Left lung (tissue), 10 donors: ENCODE data around the gene RAPGEF5. TPM values are rescaled to one million over a fixed set of nuclear protein-coding genes. Genes with fewer than 3 reads are reported as not detected.

ENCODE experiments used
- ATAC-seq: fragments of 200-7000 bp; cut with Tn5 transposase; one replicate; pipeline ENCODE4 v1.9.1; 2020; ENCODE audit warnings: moderate library complexity
- DNase-seq, 4 donors: peaks; one replicate each; pipeline ENCODE4 v3.0.0-alpha.2; 2013 to 2020
- H3K27ac ChIP-seq, 2 donors: fragments of 200-600 bp; sonication (generic) in 1 of 2; one replicate each; pipeline versions ENCODE4 v1.5.0 to v1.8.0; 2020 to 2021
- H3K27me3 ChIP-seq, 2 donors: fragments of 200-600 bp; sonication (generic) in 1 of 2; one replicate each; pipeline versions ENCODE4 v1.5.0 to v1.8.0; 2020 to 2021
- H3K36me3 ChIP-seq, 2 donors: fragments of 200-600 bp; sonication (generic) in 1 of 2; one replicate each; pipeline versions ENCODE4 v1.5.0 to v1.8.0; 2020 to 2021
- H3K4me1 ChIP-seq, 2 donors: fragments of 200-600 bp; one replicate each; pipeline ENCODE4 v1.8.0; 2021
- H3K4me3 ChIP-seq, 2 donors: fragments of 200-600 bp; sonication (generic) in 1 of 2; one replicate each; pipeline versions ENCODE4 v1.5.0 to v1.8.0; 2020 to 2021; ENCODE audit warnings: mild to moderate bottlenecking in 1 of 2
- H3K9me3 ChIP-seq, 2 donors: fragments of 200-600 bp; sonication (generic) in 1 of 2; one replicate each; pipeline versions ENCODE4 v1.5.0 to v1.8.0; 2020 to 2021
- intact Hi-C, 2 donors: fragments of 100-400 bp; cut with DNase I; formaldehyde crosslinking; loops; one replicate each; pipeline versions ENCODE4 v1.11.2 to v1.14.2; 2022
- polyA plus RNA-seq, 6 donors: library from polyadenylated mRNA; unstranded; fragments of 120-200 nt; gene quantifications; one replicate each; pipeline ENCODE4 v1.2.1, GENCODE V29; 2013; ENCODE audit not compliant: insufficient read length in 6 of 6
- total RNA-seq, 2 donors: library from RNA; stranded (reverse); fragmentation: NEBNext Ultra II Directional; extraction: Animal tissue kit (Norgen Biotek cat#: 25700); gene quantifications; one replicate each; pipeline ENCODE4 v1.2.1, GENCODE V29; 2021
- TF ChIP-seq, protein P1 (sequence below), 2 donors: fragments of 200-600 bp; sonication (generic) in 1 of 2; IDR thresholded peaks; one replicate each; pipeline versions ENCODE4 v1.5.0 to v1.8.0; 2021; ENCODE audit warnings: antibody characterized with exemption in 2 of 2
- donor health status: DM: no; HTN: yes; CAD: no.
- donor health status: DM: no; HTN: no; CAD: no.

RAPGEF5 gene
- total and polyA plus RNA-seq, 8 donors = 44.2 to 98.7 (median 81.7) TPM

- H3K36me3 ChIP-seq = no peaks in the 10 kb centered on the region
- DNase-seq = no peak
- H3K4me3 ChIP-seq = peak overlapping the region in 1 of 2 donors; percentile 35
- TF ChIP-seq, protein P1, sequence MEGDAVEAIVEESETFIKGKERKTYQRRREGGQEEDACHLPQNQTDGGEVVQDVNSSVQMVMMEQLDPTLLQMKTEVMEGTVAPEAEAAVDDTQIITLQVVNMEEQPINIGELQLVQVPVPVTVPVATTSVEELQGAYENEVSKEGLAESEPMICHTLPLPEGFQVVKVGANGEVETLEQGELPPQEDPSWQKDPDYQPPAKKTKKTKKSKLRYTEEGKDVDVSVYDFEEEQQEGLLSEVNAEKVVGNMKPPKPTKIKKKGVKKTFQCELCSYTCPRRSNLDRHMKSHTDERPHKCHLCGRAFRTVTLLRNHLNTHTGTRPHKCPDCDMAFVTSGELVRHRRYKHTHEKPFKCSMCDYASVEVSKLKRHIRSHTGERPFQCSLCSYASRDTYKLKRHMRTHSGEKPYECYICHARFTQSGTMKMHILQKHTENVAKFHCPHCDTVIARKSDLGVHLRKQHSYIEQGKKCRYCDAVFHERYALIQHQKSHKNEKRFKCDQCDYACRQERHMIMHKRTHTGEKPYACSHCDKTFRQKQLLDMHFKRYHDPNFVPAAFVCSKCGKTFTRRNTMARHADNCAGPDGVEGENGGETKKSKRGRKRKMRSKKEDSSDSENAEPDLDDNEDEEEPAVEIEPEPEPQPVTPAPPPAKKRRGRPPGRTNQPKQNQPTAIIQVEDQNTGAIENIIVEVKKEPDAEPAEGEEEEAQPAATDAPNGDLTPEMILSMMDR (IDR thresholded peaks at IDR 0.05) = no peak
- peak overlapping the region; percentile 74 to 80 for H3K27ac ChIP-seq
- no peaks in the 10 kb centered on the region for H3K27me3 ChIP-seq
- peaks cover 3 to 12% of the 10 kb centered on the region in 2 donors for H3K4me1 ChIP-seq
- intact Hi-C loops = no loop called here
- no peak for ATAC-seq
- H3K9me3 ChIP-seq = no peaks in the 10 kb centered on the region
These were observed 140.0 kb downstream of the RAPGEF5 start for GRCh38 chr7:22216832-22217475.

- ATAC-seq (no peak), DNase-seq (no peak)
- TF ChIP-seq, protein P1 (IDR thresholded peaks at IDR 0.05) = no peak
- peak overlapping the region in 1 of 2 donors; percentile 35 for H3K4me3 ChIP-seq
- no peaks in the 10 kb centered on the region for H3K36me3 ChIP-seq
- H3K9me3 ChIP-seq = no peaks in the 10 kb centered on the region
- H3K27me3 ChIP-seq = no peaks in the 10 kb centered on the region
- H3K27ac ChIP-seq = peak overlapping the region; percentile 28 to 80
- intact Hi-C loops = no loop called here
- H3K4me1 ChIP-seq = peaks cover 3 to 15% of the 10 kb centered on the region in 2 donors
These were observed 140.6 kb downstream of the RAPGEF5 start for GRCh38 chr7:22216309-22216708.

DNA sequence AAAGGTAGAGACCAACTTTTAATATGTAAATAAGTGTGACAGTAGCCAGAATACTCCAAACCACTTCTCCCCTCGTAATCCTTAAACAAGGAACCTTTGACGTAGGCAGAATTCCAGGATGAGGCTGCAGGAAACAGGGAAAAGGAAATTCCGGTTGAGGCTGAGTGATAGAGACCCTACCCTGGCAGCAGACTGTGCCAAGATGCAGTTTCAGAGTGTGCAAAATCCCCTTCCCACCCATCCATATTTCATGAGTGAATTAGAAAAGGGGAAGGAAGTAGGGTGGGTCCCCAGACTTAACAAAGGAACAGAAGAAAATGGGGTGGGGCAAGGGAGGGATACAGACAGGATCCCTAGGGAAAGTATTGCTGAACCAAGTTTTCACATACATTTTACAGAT is 143.0 kb downstream of the RAPGEF5 start:
- Histone ChIP-seq H3K36me3 (no peaks in the 10 kb centered on the region), H3K27me3 (no peaks in the 10 kb centered on the region), H3K9me3 (no peaks in the 10 kb centered on the region), H3K27ac (peak overlapping the region; percentile 11 to 80), H3K4me1 (peaks cover 13 to 29% of the 10 kb centered on the region in 2 donors), H3K4me3 (no peak overlapping the region)
- intact Hi-C loops = no loop called here
- ATAC-seq = no peak
- TF ChIP-seq, protein P1 (IDR thresholded peaks at IDR 0.05) = no peak
- DNase-seq = peak in 1 of 4 donors; percentile 32

GRCh38 chr7:22213081-22213480 is 143.9 kb downstream of the RAPGEF5 start:
- H3K9me3 ChIP-seq = no peaks in the 10 kb centered on the region
- peak overlapping the region; percentile 11 to 80 for H3K27ac ChIP-seq
- peaks cover 13 to 32% of the 10 kb centered on the region in 2 donors for H3K4me1 ChIP-seq
- H3K4me3 ChIP-seq = no peak overlapping the region
- TF ChIP-seq, protein P1 (IDR thresholded peaks at IDR 0.05) = no peak
- no peak for ATAC-seq
- DNase-seq = no peak
- intact Hi-C loops = no loop called here
- H3K36me3 ChIP-seq = no peaks in the 10 kb centered on the region
- no peaks in the 10 kb centered on the region for H3K27me3 ChIP-seq

DNA sequence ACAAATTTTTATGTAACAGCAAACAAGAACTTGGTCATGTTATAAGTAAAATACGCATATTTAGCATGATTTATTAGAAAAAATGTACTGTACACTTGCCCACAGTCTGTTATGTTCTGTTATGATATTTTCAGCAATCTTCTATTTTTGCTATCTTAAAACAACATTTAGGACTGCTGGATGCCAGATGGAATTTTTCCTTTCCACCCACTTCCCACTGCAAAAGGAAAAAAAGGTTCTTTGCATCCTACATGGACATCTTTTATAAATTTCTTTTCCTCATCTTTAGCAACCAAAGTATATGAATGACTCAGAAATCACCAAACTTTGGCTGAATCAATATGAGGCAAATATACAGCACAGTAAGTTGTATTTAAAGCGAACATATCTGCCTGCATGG is 146.0 kb downstream of the RAPGEF5 start:
- Histone ChIP-seq H3K4me1 (peaks cover 13 to 32% of the 10 kb centered on the region in 2 donors), H3K27ac (peak overlapping the region in 1 of 2 donors; percentile 80), H3K27me3 (no peaks in the 10 kb centered on the region), H3K4me3 (no peak overlapping the region), H3K36me3 (no peaks in the 10 kb centered on the region), H3K9me3 (no peaks in the 10 kb centered on the region)
- no peak for ATAC-seq
- DNase-seq = no peak
- TF ChIP-seq, protein P1 (IDR thresholded peaks at IDR 0.05) = no peak
- intact Hi-C loops = no loop called here
